B cell (primary cell): Measurements from ENCODE around the gene ZP1.

Experiments
- EZH2 ChIP-seq: IDR thresholded peaks from 2 replicates; pipeline ENCODE4 v1.6.1; 2012; ENCODE audit warnings: borderline replicate concordance, low read depth, mild to moderate bottlenecking, moderate library complexity, low read length; ENCODE audit not compliant: insufficient read depth, poor library complexity, severe bottlenecking
- TF ChIP-seq, protein P1 (sequence below): fragments of 200-600 bp; IDR thresholded peaks from one replicate; pipeline ENCODE4 v1.8.0; 2022; ENCODE audit warnings: antibody characterized with exemption, mild to moderate bottlenecking

DNA sequence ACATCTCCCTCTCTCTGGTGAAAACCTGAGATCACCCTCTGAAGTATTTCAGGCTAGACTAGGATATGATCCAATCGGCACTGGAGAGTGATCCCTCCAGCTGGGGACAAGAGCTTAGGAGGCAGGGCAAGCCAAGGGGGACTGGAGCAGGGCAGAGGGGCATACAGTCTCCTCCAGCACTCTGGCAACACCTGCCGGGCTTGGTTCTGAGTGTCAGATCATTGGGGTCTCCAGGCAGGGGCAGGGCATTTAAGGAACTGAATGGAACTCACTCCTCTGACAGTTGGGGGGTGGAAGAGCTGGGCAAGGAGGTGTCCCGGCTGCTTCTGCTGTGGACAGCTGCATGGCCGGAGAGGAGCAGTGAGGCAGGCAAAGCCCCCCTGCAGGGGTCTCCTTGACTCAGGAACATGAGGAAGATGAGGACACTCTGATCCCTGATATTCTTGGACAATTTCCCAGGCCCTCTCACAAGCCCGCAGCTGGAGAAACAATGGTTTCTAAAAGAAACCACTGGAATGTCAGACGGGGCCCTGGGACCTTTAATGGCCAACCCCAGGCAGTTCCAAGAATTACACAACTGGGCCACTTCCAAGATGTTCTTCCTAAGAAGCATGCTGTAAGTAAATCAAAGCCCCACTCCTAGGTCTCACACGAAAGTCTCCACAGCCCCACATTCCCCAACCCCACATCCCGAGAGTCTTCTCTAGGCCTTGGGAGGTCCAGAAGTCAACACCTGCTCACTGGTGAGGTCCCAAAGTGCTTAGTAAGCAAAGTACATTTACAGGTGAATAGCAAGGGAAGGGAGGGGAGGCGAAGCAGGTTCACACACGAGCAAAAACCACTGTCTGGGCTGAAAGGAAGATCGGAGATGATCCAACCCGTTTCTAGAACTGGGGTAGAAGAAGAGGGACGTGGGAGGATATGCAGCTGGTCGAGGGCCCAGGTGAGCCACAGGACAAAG, 26.6 kb upstream of the ZP1 start:
- TF ChIP-seq, protein P1, sequence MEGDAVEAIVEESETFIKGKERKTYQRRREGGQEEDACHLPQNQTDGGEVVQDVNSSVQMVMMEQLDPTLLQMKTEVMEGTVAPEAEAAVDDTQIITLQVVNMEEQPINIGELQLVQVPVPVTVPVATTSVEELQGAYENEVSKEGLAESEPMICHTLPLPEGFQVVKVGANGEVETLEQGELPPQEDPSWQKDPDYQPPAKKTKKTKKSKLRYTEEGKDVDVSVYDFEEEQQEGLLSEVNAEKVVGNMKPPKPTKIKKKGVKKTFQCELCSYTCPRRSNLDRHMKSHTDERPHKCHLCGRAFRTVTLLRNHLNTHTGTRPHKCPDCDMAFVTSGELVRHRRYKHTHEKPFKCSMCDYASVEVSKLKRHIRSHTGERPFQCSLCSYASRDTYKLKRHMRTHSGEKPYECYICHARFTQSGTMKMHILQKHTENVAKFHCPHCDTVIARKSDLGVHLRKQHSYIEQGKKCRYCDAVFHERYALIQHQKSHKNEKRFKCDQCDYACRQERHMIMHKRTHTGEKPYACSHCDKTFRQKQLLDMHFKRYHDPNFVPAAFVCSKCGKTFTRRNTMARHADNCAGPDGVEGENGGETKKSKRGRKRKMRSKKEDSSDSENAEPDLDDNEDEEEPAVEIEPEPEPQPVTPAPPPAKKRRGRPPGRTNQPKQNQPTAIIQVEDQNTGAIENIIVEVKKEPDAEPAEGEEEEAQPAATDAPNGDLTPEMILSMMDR, result no peak
- no peak for TF ChIP-seq EZH2
